Daoy (cell line): ENCODE data around the gene CMIP. TPM values are rescaled to one million over a fixed set of nuclear protein-coding genes. Genes with fewer than 3 reads are reported as not detected.

Experiments used
- DNase-seq: peaks from one replicate; pipeline ENCODE4 v3.0.0-alpha.2; 2015; ENCODE audit warnings: low read depth
- total RNA-seq: library from RNA; depleted of rRNA; stranded (reverse); fragments of >200 nt; shearing (Covaris generic); gene quantifications from 2 replicates; pipeline ENCODE4 v1.2.3, GENCODE V29; 2014

CMIP gene
- total RNA-seq, 1 experiment from 2014 or later, result 5.6 TPM

GRCh38 chr16:81601601-81602255, 157.1 kb downstream of the CMIP start:
- DNase-seq, result no peak

- DNase-seq, result no peak
Measured at GRCh38 chr16:81602256-81602776, 157.7 kb downstream of the CMIP start.

GRCh38 chr16:81602792-81603191, 158.2 kb downstream of the CMIP start:
- no peak for DNase-seq

- DNase-seq, result peak; percentile 49
Measured at GRCh38 chr16:81604960-81605383, 160.4 kb downstream of the CMIP start.

- DNase-seq, result no peak
Measured at GRCh38 chr16:81606039-81606438, 161.4 kb downstream of the CMIP start.

- DNase-seq, result no peak
Measured at GRCh38 chr16:81607006-81607405, 162.4 kb downstream of the CMIP start.

GRCh38 chr16:81607805-81608522, 163.4 kb downstream of the CMIP start:
- no peak for DNase-seq

GRCh38 chr16:81608523-81609209, 164.1 kb downstream of the CMIP start:
- no peak for DNase-seq

- no peak for DNase-seq
Measured at GRCh38 chr16:81609323-81609892, 164.8 kb downstream of the CMIP start.

- DNase-seq, result peak; percentile 50
Measured at GRCh38 chr16:81610144-81610842, 165.7 kb downstream of the CMIP start.

- DNase-seq, result no peak
Measured at GRCh38 chr16:81610936-81611335, 166.3 kb downstream of the CMIP start.

- DNase-seq, result no peak
Measured at GRCh38 chr16:81611721-81612120, 167.1 kb downstream of the CMIP start.

GRCh38 chr16:81612351-81613163, 167.9 kb downstream of the CMIP start:
- no peak for DNase-seq

- DNase-seq, result no peak
Measured at GRCh38 chr16:81614171-81614570, 169.6 kb downstream of the CMIP start.

- no peak for DNase-seq
Measured at GRCh38 chr16:81614654-81615359, 170.2 kb downstream of the CMIP start.

GRCh38 chr16:81615411-81615810, 170.8 kb downstream of the CMIP start:
- DNase-seq, result no peak

GRCh38 chr16:81615833-81616232, 171.2 kb downstream of the CMIP start:
- no peak for DNase-seq

- DNase-seq, result no peak
Measured at GRCh38 chr16:81616321-81617020, 171.9 kb downstream of the CMIP start.

GRCh38 chr16:81617021-81617346, 172.4 kb downstream of the CMIP start:
- DNase-seq, result no peak

- no peak for DNase-seq
Measured at GRCh38 chr16:81618187-81618586, 173.6 kb downstream of the CMIP start.
